Left lung (tissue), 14 donors: ENCODE results near the gene IMPDH1. TPM values are rescaled to one million over a fixed set of nuclear protein-coding genes. Genes with fewer than 3 reads are reported as not detected.
"Not testable (repeated sequence)": the region's sequence is repeated elsewhere in the genome, so short reads cannot be mapped to it uniquely, and the experiment has no call there.

Experiments used
- ATAC-seq: fragments of 200-7000 bp; cut with Tn5 transposase; one replicate; pipeline ENCODE4 v1.9.1; 2020; ENCODE audit warnings: moderate library complexity
- DNase-seq, 4 donors: peaks; one replicate each; pipeline ENCODE4 v3.0.0-alpha.2; 2013 to 2020
- H3K27ac ChIP-seq, 2 donors: fragments of 200-600 bp; sonication (generic) in 1 of 2; one replicate each; pipeline versions ENCODE4 v1.5.0 to v1.8.0; 2020 to 2021
- H3K27me3 ChIP-seq, 2 donors: fragments of 200-600 bp; sonication (generic) in 1 of 2; one replicate each; pipeline versions ENCODE4 v1.5.0 to v1.8.0; 2020 to 2021
- H3K36me3 ChIP-seq, 2 donors: fragments of 200-600 bp; sonication (generic) in 1 of 2; one replicate each; pipeline versions ENCODE4 v1.5.0 to v1.8.0; 2020 to 2021
- H3K4me1 ChIP-seq, 2 donors: fragments of 200-600 bp; one replicate each; pipeline ENCODE4 v1.8.0; 2021
- H3K4me3 ChIP-seq, 2 donors: fragments of 200-600 bp; sonication (generic) in 1 of 2; one replicate each; pipeline versions ENCODE4 v1.5.0 to v1.8.0; 2020 to 2021; ENCODE audit warnings: mild to moderate bottlenecking in 1 of 2
- H3K9me3 ChIP-seq, 2 donors: fragments of 200-600 bp; sonication (generic) in 1 of 2; one replicate each; pipeline versions ENCODE4 v1.5.0 to v1.8.0; 2020 to 2021
- intact Hi-C, 2 donors: fragments of 100-400 bp; cut with DNase I; formaldehyde crosslinking; loops; one replicate each; pipeline versions ENCODE4 v1.11.2 to v1.14.2; 2022
- long read RNA-seq, 12 donors: library from polyadenylated mRNA in 2 of 12; unstranded in 2 of 12; transcript quantifications; one replicate each; pipeline ENCODE4 v2.0.0 and lab custom pipeline, GENCODE V29; 2019 to 2026
- polyA plus RNA-seq, 6 donors: library from polyadenylated mRNA; unstranded; fragments of 120-200 nt; gene quantifications; one replicate each; pipeline ENCODE4 v1.2.1, GENCODE V29; 2013; ENCODE audit not compliant: insufficient read length in 6 of 6
- total RNA-seq, 2 donors: library from RNA; stranded (reverse); fragmentation: NEBNext Ultra II Directional; extraction: Animal tissue kit (Norgen Biotek cat#: 25700); gene quantifications; one replicate each; pipeline ENCODE4 v1.2.1, GENCODE V29; 2021
- TF ChIP-seq, protein P1 (sequence below), 2 donors: fragments of 200-600 bp; sonication (generic) in 1 of 2; IDR thresholded peaks; one replicate each; pipeline versions ENCODE4 v1.5.0 to v1.8.0; 2021; ENCODE audit warnings: antibody characterized with exemption in 2 of 2
- donor health status: DM: no; HTN: yes; CAD: no.
- donor health status: DM: no; HTN: no; CAD: no.

The IMPDH1 gene
- total RNA-seq (100 to 1,000 TPM in 1 of 2 donors, 10 to 100 TPM in 1; 60.6 to 106 TPM), polyA plus RNA-seq (10 to 100 TPM; 32.4 to 49.4 (median 37.2) TPM)
- long read RNA-seq, donor 1, partial matches to known transcripts, result 10 of 13 reads
- long read RNA-seq, donor 1, other reads (novel, unspliced or antisense), result 0 of 13 reads
- long read RNA-seq, donor 2, partial matches to known transcripts, result 0 of 5 reads
- long read RNA-seq, donor 2, other reads (novel, unspliced or antisense), result 0 of 5 reads
- long read RNA-seq, donor 3, partial matches to known transcripts, result 0 of 2 reads
- long read RNA-seq, donor 3, other reads (novel, unspliced or antisense), result 0 of 2 reads
- long read RNA-seq, donor 4, partial matches to known transcripts, result 19 of 25 reads
- long read RNA-seq, donor 4, other reads (novel, unspliced or antisense), result 3 of 25 reads
- long read RNA-seq, donor 5, partial matches to known transcripts, result 0 of 1 reads
- long read RNA-seq, donor 5, other reads (novel, unspliced or antisense), result 0 of 1 reads
- long read RNA-seq, donor 6, partial matches to known transcripts, result 0 of 2 reads
- long read RNA-seq, donor 6, other reads (novel, unspliced or antisense), result 0 of 2 reads
- long read RNA-seq, donor 7, partial matches to known transcripts, result 9 of 12 reads
- long read RNA-seq, donor 7, other reads (novel, unspliced or antisense), result 0 of 12 reads
- long read RNA-seq, donor 8, partial matches to known transcripts, result 0 of 1 reads
- long read RNA-seq, donor 8, other reads (novel, unspliced or antisense), result 0 of 1 reads
- long read RNA-seq, donor 9, result 0 reads
- long read RNA-seq, donor 10, transcript IMPDH1-202 (15 exons, 2,479 nt), result major isoform, 15 of 44 reads
- long read RNA-seq, donor 10, partial matches to known transcripts, result 20 of 44 reads
- long read RNA-seq, donor 10, other reads (novel, unspliced or antisense), result 8 of 44 reads
- long read RNA-seq, donor 11, partial matches to known transcripts, result 7 of 10 reads
- long read RNA-seq, donor 11, other reads (novel, unspliced or antisense), result 0 of 10 reads
- long read RNA-seq, donor 12, partial matches to known transcripts, result 63 of 72 reads
- long read RNA-seq, donor 12, other reads (novel, unspliced or antisense), result 9 of 72 reads

DNA sequence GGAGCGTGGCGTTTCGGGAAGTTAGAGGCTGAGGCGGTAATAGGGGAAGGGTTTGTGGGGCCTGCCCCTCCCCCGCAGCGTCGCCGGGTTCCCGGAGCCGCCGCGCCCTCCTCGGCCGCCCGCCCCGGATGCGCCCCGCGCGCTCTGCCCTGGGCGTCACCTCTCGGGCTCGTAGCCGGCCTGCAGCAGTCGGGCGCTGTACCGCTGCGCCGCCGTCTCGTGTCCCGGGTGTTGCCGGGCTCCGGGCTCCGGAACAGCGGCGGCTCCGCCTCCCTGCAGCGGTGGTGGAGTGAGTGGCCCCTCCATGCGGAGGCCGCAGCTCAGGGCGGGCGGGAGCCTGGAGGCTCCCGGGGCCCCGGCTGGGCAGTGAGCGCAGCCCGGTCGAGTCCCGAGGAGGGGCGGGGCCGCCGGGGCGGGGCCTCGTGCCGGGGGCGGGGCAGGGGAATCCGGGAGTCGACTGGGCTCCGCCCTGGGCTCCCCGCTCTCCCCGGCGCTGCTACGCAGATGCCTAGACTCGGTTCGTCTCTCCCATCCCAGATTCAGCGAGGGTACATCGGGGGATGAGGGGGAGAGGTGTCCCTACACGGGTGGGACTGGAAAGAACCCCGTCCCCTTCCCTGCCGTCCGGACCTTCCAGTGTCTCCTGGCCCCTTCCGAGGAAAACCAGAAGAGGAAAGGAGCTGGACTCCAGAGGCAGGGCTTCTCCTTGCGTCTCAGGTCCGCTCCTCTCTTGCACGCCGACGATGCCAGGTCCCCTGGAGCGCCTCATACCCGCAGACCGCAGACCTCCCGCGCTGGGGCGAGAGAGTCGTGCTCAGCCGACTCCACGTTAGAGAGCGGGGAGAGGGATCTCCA, at the start of gene IMPDH1:
IMPDH1 (minus strand) TSS at position 387 of the 855 bp plus-strand sequence; CDS start at position 306, 81 bp downstream.
- Histone ChIP-seq H3K27me3 (no peaks in the 10 kb centered on the region), H3K27ac (peak within 1 kb of the TSS; percentile 95), H3K9me3 (no peaks in the 10 kb centered on the region), H3K4me3 (peak within 1 kb of the TSS; percentile 69 to 76), H3K4me1 (peaks cover 22 to 52% of the 10 kb centered on the region in 2 donors), H3K36me3 (no peaks in the 10 kb centered on the region)
- TF ChIP-seq, protein P1, sequence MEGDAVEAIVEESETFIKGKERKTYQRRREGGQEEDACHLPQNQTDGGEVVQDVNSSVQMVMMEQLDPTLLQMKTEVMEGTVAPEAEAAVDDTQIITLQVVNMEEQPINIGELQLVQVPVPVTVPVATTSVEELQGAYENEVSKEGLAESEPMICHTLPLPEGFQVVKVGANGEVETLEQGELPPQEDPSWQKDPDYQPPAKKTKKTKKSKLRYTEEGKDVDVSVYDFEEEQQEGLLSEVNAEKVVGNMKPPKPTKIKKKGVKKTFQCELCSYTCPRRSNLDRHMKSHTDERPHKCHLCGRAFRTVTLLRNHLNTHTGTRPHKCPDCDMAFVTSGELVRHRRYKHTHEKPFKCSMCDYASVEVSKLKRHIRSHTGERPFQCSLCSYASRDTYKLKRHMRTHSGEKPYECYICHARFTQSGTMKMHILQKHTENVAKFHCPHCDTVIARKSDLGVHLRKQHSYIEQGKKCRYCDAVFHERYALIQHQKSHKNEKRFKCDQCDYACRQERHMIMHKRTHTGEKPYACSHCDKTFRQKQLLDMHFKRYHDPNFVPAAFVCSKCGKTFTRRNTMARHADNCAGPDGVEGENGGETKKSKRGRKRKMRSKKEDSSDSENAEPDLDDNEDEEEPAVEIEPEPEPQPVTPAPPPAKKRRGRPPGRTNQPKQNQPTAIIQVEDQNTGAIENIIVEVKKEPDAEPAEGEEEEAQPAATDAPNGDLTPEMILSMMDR (IDR thresholded peaks at IDR 0.05), result no peak
- DNase-seq (peak; percentile 81 to 99 (median 90)), ATAC-seq (peak; percentile 94)
- intact Hi-C loops, result no loop called here

DNA sequence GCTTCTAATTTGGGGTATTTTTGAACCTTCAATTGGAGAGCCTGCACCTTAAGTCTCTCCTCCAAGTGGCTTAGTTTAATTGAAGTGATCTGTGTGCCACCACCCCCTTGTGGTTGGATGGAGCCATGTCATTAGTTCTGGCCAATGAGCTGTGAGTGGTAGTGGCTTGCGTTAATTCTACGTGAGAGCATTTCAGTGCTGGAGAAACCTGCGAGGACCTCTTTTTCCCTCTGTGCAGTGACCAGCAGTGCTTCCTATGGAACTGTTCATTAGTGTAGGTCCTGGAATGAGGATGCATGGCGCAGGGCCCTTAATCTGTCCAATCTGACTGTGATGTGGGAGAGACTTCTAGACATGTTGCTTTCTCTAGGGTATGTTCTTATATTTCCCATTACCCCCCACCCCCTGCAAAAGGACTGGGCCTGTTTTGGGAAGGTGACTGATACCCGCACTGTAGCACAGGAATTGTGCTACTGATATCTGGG, 49.7 kb upstream of the IMPDH1 start:
- peaks cover 0 to 5% of the 10 kb centered on the region in 2 donors for H3K36me3 ChIP-seq
- ATAC-seq (peak; percentile 51), DNase-seq (peak in 2 of 4 donors; percentile 57 to 75)
- H3K4me3 ChIP-seq, result no peak overlapping the region
- TF ChIP-seq, protein P1 (IDR thresholded peaks at IDR 0.05), result peak; percentile 68 to 80
- no peak overlapping the region for H3K27ac ChIP-seq
- H3K4me1 ChIP-seq, result peaks cover 3 to 46% of the 10 kb centered on the region in 2 donors
- intact Hi-C loops, result no loop called here
- H3K27me3 ChIP-seq, result no peaks in the 10 kb centered on the region
- no peaks in the 10 kb centered on the region for H3K9me3 ChIP-seq

DNA sequence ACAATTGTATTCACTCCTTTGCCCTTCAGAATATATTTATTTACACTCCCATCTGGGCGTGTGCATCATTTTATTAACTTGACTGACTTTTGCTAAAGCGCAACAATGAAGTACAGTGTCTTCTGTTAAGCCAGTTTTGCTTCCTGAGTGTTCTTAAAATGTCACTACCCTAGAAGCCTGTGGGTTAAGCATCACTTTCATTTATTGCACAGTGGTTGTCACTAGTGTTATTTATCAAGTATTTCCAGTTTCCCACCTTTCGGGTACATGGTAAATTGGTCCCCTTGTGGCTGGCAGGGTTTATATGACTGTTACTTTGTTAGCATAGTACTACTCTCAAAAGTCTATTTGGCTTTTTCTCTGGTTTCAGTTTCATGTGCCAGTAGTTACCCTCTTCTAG, 49.2 kb upstream of the IMPDH1 start:
- H3K27me3 ChIP-seq, result no peaks in the 10 kb centered on the region
- H3K4me1 ChIP-seq, result peaks cover 7 to 49% of the 10 kb centered on the region in 2 donors
- no peaks in the 10 kb centered on the region for H3K9me3 ChIP-seq
- H3K36me3 ChIP-seq, result peaks cover 0 to 5% of the 10 kb centered on the region in 2 donors
- DNase-seq (no peak), ATAC-seq (no peak)
- TF ChIP-seq, protein P1 (IDR thresholded peaks at IDR 0.05), result no peak
- intact Hi-C loops, result no loop called here
- H3K4me3 ChIP-seq, result no peak overlapping the region
- no peak overlapping the region for H3K27ac ChIP-seq

DNA sequence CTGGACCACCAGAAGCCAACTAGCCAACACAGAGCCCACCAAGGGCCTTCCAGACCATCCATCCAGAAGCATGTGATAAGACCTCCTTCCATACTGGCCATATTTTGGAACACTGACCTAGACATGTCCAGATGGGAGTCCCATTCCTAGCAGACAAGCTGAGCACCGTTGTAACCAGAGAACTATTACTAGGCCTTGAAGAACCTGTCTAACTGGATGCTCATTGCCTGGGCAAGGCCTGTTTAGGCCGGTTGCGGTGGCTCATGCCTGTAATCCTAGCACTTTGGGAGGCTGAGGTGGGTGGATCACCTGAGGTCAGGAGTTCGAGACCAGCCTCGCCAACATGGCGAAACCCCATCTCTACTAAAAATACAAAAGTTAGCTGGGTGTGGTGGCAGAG, 47.6 kb upstream of the IMPDH1 start:
- H3K27ac ChIP-seq, ATAC-seq, DNase-seq, H3K9me3 ChIP-seq, H3K27me3 ChIP-seq, intact Hi-C loops, H3K36me3 ChIP-seq: not testable (repeated sequence)
- peak overlapping the region in 1 of 2 donors; percentile 92 for H3K4me3 ChIP-seq
- peaks cover 9 to 52% of the 10 kb centered on the region in 2 donors for H3K4me1 ChIP-seq
